ENCODE data around the gene CXCR1. TPM values are rescaled to one million over a fixed set of nuclear protein-coding genes. Genes with fewer than 3 reads are reported as not detected.
"Not testable (repeated sequence)": the region's sequence is repeated elsewhere in the genome, so short reads cannot be mapped to it uniquely, and the experiment has no call there.

Gene CXCR1
- total RNA-seq = not detected

DNA sequence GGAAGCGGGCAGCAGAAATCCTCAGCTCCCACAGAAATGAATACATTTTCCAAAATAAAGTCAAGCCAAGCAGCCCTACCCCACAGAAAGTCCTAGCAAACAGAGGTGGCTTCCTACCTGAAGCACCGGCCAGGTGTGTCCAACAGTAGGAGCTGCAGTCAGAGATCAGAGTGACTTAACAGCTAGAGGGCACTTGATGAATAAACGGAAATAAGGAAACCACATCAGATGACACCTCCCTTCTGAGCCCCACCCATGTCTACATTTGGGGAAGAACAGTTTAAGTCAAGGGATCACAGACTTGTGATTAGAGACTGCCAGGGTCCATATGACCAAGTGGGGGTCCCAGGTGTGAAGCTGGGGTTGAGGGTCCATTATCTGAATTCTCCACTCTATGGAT, at the start of gene CXCR1:
Gene CXCR1, minus strand, starts transcription at position 172 of the 400 bp plus-strand sequence. CDS start 1,751 bp downstream, outside the sequence.
- DNase-seq (ENCODE audit: low spot score) = no peak

GRCh38 chr2:218216336-218216673, 49.5 kb upstream of the CXCR1 start:
- no peak for DNase-seq (ENCODE audit: low spot score)

DNA sequence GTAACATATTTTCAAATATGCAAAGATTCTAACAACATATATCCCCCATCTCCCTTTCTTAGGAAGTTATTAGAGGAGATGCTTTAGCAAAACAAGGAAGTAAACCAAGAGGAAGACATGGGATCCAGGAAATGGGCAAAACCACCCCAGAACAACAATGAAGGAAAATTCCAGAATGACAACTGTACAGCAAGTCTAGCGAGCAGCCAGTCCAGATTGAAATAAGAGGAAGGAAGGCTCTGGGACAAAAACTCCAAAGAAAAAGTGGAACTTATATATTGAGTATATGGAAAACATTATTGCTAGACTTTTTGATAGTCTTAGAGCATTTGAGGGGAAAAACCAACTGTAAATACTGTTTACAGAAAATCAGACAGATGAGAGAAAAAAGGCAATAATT, 47.4 kb upstream of the CXCR1 start:
- DNase-seq (ENCODE audit: low spot score) = no peak

DNA sequence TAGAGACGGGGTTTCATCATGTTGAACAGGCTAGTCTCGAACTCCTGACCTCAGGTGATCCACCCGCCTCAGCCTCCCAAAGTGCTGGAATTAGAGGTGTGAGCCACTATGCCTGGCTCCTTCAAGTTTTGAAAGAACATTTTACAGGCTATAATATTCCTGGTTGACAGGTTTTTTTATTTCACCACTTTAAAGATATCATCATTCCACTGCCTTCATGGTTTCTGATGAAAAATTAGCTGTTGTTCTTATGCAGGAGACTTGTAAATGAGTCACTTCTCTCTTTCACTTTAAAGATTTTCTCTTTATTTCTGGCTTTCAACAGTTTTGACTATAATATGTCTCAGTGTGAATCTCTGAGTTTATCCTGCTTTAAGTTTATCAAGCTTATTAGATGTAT, 42.3 kb upstream of the CXCR1 start:
- no peak for DNase-seq (ENCODE audit: low spot score)

DNA sequence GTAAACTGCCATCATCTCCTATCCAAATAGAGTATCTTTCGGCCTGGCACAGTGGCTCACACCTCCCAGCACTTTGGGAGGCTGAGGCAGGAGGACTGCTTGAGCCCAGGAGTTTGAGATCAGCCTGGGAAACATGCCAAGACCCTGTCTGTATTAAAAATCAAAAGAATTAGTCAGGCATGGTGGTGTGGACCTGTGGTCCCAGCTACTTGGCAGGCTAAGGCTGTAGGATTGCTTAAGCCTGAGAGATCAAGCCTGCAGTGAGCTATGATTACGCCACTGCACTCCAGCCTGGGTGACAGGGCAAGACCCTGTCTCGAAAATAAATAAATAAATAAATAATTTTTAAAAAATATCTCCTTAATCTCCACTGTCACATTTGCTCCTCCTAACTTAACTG, 35.5 kb upstream of the CXCR1 start:
- no peak for DNase-seq (ENCODE audit: low spot score)

DNA sequence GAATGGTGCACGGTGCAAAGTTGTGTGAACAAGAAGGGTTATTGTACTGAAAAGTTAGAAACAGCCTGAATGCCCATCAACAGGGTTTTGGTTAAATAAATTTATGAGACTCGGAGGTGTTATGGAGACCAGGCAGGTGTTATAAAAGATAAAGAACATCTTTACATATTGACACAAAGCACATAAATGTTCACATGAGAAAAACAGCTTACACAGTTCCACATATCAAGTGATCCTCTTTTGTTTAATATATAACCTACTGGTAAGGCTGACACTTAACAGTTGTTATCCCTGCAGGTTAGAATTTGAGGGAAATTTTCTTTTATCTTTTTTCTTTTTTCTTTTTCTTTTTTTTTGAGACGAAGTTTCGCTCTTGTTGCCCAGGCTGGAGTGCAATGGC, 30.2 kb upstream of the CXCR1 start:
- DNase-seq (ENCODE audit: low spot score) = no peak

DNA sequence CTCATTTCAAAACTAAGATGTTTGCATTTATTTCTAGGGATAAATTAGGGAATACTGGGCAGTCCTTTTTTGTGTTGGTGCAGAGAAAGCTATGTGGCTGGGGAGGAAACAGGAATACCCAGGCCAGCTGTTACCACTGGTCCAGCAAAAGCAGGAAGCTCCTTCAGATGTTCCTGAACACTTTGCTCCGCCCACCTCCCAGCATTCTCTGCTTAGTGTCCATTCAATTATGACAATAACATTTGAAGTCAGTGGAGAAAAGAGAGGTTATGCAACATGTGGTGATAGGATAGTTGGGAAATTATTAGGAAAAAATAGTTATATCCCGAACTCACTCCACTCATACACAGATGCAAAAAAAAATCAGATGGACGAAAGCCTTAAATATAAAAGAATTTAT, 28.1 kb upstream of the CXCR1 start:
- no peak for DNase-seq (ENCODE audit: low spot score)

DNA sequence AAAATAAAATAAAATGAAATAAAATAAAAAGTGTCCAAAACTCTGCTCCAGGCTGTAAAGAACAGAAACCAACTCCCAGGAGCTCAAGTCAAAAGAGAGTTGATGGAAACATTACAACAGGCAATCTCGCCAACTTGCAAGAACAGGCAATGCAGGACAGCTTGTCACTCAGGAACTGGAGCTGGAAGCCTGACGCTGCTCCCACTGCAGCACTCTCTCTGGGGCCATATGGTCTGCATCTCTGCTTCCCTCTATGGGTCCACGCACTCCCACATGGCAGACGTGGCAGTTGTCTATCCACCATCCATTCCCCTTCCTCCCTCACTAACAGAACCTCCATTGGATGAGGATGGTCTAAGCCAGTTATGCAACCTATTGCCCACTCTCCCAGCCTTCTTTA, 26.9 kb upstream of the CXCR1 start:
- DNase-seq (ENCODE audit: low spot score) = no peak

- no peak for DNase-seq (ENCODE audit: low spot score)
Measured at GRCh38 chr2:218192902-218193430, 26.2 kb upstream of the CXCR1 start.

DNA sequence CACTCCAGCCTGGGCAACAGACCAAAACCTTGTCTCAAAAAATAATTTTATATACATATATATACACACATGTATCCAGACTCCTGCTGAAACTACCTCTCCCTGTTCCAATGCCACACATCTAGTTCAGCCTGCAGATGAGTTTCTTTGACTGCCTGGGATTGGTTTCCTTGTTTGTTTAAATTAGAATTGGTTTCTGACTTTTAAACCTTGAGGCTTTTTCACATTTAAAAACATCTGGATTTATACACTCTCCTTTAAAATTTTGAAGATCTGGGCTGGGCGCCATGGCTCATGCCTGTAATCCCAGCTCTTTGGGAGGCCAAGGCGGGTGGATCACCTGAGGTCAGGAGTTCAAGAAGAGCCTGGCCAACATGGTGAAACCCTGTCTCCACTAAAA, 21.8 kb upstream of the CXCR1 start:
- DNase-seq (ENCODE audit: low spot score) = no peak

- peak; percentile 59 for DNase-seq (ENCODE audit: low spot score)
Measured at GRCh38 chr2:218187296-218188015, 20.7 kb upstream of the CXCR1 start.

- DNase-seq (ENCODE audit: low spot score) = no peak
Measured at GRCh38 chr2:218186876-218187275, 20.1 kb upstream of the CXCR1 start.

GRCh38 chr2:218186355-218186766, 19.6 kb upstream of the CXCR1 start:
- DNase-seq (ENCODE audit: low spot score) = peak; percentile 73

DNA sequence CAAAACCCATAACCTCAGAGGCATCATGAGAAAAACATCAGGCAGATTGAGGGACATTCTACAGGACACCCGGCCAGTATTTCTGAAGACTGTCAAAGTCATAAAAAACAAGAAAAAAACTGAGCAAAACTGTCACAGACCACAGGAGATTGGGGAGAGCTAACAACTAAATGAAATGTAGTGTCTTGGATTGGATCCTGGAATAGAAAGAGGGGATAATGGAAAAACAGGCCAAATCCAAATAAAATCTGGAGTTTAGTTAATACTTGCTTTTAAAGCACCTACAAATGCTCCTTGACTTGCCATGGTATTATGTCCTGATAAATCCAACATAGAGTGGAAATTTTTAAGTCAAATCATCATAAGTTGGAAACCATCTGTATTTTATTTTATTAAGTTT, 17.6 kb upstream of the CXCR1 start:
- DNase-seq (ENCODE audit: low spot score) = no peak

DNA sequence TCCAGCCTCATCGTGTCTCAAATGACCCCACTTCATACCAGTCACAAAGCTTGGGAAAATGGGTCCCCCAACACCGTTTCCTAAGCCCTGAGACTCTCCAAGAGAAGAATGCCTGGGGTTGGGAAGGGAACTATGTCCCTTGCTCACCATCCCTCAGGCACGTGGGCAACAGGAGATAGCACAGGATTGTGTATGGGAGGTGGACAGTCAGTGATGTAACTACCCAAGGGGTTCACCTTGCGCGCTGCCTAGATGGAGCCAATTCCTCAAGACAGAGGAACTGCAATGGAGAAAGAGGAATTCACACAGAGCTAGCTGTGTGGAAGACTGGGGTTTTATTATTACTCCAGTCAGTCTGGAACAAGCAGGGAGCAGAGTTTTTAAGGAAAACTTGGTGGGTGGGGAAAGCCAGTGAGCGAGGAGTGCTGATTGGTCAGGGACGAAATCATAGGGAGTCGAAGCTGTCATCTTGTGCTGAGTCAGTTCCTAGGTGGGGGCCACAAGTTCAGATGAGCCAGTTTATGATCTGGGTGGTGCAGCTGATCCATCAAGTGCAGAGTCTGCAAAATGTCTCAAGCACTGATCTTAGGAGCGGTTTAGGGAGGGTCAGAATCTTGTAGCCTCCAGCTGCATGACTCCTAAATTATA, 13.8 kb upstream of the CXCR1 start:
- no peak for DNase-seq (ENCODE audit: low spot score)

GRCh38 chr2:218179782-218180181, 13.0 kb upstream of the CXCR1 start:
- no peak for DNase-seq (ENCODE audit: low spot score)

DNA sequence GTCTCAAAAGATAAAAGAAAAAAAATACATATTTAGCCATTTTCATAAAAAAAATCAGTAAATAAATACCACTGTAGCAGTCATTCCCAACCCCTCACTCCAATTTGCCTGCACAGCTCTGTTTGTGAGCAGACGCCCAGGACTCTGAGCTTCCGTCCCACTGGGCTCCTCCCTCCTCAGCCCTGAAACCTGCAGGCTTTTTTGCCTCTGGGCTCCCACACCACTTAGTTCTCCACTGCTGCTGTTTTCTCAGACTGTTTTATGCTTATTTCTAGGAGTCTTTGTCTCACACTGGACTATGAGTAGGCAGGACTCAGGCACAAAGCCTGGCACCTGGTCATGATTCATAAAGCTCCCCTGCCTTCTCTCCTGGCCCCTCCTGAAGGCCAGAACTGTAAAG, 6.1 kb upstream of the CXCR1 start:
- no peak for DNase-seq (ENCODE audit: low spot score)

- not testable (repeated sequence) for DNase-seq (ENCODE audit: low spot score)
Measured at GRCh38 chr2:218171744-218172143, 5.0 kb upstream of the CXCR1 start.

GRCh38 chr2:218169757-218170546, 3.2 kb upstream of the CXCR1 start:
- no peak for DNase-seq (ENCODE audit: low spot score)

DNA sequence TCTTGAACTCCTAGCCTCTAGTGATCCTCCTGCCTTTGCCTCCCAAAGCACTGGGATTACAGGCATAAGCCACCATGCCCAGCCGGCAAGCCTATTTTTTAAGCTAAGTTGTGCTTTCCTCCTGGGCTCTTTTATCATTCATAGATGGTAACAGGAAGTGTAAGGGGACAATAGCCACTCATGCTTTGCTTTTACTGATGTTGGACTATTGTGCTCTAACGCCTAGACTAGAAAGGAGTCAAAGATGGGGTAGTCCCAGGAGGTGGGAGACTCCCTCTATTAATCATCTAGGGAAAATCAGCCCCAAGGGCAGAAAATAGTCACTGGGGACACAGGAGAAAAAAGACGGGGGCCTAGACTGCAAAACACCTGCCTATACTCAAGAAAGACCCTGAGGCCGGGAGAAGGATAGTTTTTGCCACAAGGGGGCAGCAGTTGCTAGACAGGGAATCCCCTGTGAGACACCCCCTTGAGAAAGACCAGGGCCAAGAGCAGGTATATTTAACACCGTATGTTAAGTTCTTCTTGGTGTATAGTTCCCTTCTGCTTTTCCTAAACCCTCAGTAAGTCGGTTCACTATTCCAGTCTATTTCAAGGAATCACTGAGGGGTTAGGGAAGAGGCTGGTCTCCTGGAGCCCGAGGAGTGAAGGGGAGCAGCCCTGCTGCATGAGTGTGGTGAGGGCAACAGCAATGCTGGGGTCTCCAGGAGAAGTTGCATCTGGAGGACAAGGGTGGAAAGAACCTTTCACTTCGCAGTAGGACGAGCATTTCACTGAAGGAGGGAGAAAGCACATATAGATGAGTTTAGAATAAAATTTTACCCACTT, 2.1 kb upstream of the CXCR1 start:
- DNase-seq (ENCODE audit: low spot score) = peak; percentile 53

- no peak for DNase-seq (ENCODE audit: low spot score)
Measured at GRCh38 chr2:218168016-218168415, 1.3 kb upstream of the CXCR1 start.

GRCh38 chr2:218162814-218163213, 3.9 kb downstream of the CXCR1 start:
- DNase-seq (ENCODE audit: low spot score) = no peak

Measured in ureter (tissue), 1 donor.